Neuron (in vitro differentiated cells): ENCODE measurements around the gene ARRDC4.

Experiments
- H2AFZ ChIP-seq: one replicate; pipeline ENCODE4 v1.6.1; 2013; ENCODE audit warnings: low read depth, mild to moderate bottlenecking, inconsistent platforms, low read length, moderate library complexity
- H3K27me3 ChIP-seq: one replicate; pipeline ENCODE4 v1.6.1; 2013; ENCODE audit warnings: low read length; ENCODE audit not compliant: insufficient read depth
- H3K36me3 ChIP-seq: one replicate; pipeline ENCODE4 v1.6.1; 2013; ENCODE audit warnings: low read length; ENCODE audit not compliant: insufficient read depth
- H3K4me1 ChIP-seq: one replicate; pipeline ENCODE4 v1.6.1; 2013; ENCODE audit warnings: low read length; ENCODE audit not compliant: insufficient read depth
- H3K4me3 ChIP-seq: 2 replicates; pipeline ENCODE4 v1.5.1; 2013; ENCODE audit warnings: mild to moderate bottlenecking, low read length, moderate library complexity
- H3K9me3 ChIP-seq: one replicate; pipeline ENCODE4 v1.6.1; 2013; ENCODE audit warnings: low read length

The ARRDC4 gene

GRCh38 chr15:97993310-97993738 lies 32.8 kb downstream of the ARRDC4 start:
- Histone ChIP-seq H2AFZ (no peak overlapping the region), H3K27me3 (no peaks in the 10 kb centered on the region), H3K4me1 (no peaks in the 10 kb centered on the region), H3K4me3 (no peak overlapping the region), H3K36me3 (no peaks in the 10 kb centered on the region), H3K9me3 (no peaks in the 10 kb centered on the region)

GRCh38 chr15:97994236-97994635 lies 33.7 kb downstream of the ARRDC4 start:
- Histone ChIP-seq H3K36me3 (no peaks in the 10 kb centered on the region), H2AFZ (no peak overlapping the region), H3K27me3 (no peaks in the 10 kb centered on the region), H3K4me1 (no peaks in the 10 kb centered on the region), H3K4me3 (no peak overlapping the region), H3K9me3 (no peaks in the 10 kb centered on the region)

GRCh38 chr15:97995192-97995591 lies 34.7 kb downstream of the ARRDC4 start:
- Histone ChIP-seq H2AFZ (no peak overlapping the region), H3K36me3 (no peaks in the 10 kb centered on the region)

GRCh38 chr15:97995881-97996603 lies 35.5 kb downstream of the ARRDC4 start:
- Histone ChIP-seq H3K36me3 (no peaks in the 10 kb centered on the region), H3K27me3 (no peaks in the 10 kb centered on the region), H3K9me3 (no peaks in the 10 kb centered on the region), H2AFZ (no peak overlapping the region), H3K4me1 (no peaks in the 10 kb centered on the region), H3K4me3 (no peak overlapping the region)

More at GRCh38 chr15:97995192-97995591, 34.7 kb downstream of the ARRDC4 start:
- Histone ChIP-seq H3K4me3 (no peak overlapping the region), H3K4me1 (no peaks in the 10 kb centered on the region), H3K9me3 (no peaks in the 10 kb centered on the region), H3K27me3 (no peaks in the 10 kb centered on the region)

- H2AFZ ChIP-seq, result no peak overlapping the region
- H3K4me3 ChIP-seq, result no peak overlapping the region
- H3K9me3 ChIP-seq, result no peaks in the 10 kb centered on the region
- H3K4me1 ChIP-seq, result no peaks in the 10 kb centered on the region
- no peaks in the 10 kb centered on the region for H3K36me3 ChIP-seq
- no peaks in the 10 kb centered on the region for H3K27me3 ChIP-seq
Observed at GRCh38 chr15:97998307-97999071, 38.0 kb downstream of the ARRDC4 start.

- Histone ChIP-seq H3K4me1 (no peaks in the 10 kb centered on the region), H2AFZ (no peak overlapping the region), H3K4me3 (no peak overlapping the region), H3K36me3 (no peaks in the 10 kb centered on the region), H3K27me3 (peaks cover 2% of the 10 kb centered on the region), H3K9me3 (no peaks in the 10 kb centered on the region)
Observed at GRCh38 chr15:98000249-98001203, 40.0 kb downstream of the ARRDC4 start.

- Histone ChIP-seq H2AFZ (no peak overlapping the region), H3K9me3 (no peaks in the 10 kb centered on the region), H3K27me3 (peaks cover 2% of the 10 kb centered on the region), H3K4me1 (no peaks in the 10 kb centered on the region), H3K4me3 (no peak overlapping the region), H3K36me3 (no peaks in the 10 kb centered on the region)
Observed at GRCh38 chr15:98001663-98002194, 41.2 kb downstream of the ARRDC4 start.

- no peak overlapping the region for H2AFZ ChIP-seq
- peaks cover 2% of the 10 kb centered on the region for H3K27me3 ChIP-seq
- no peak overlapping the region for H3K4me3 ChIP-seq
- no peaks in the 10 kb centered on the region for H3K9me3 ChIP-seq
- H3K36me3 ChIP-seq, result no peaks in the 10 kb centered on the region
- H3K4me1 ChIP-seq, result no peaks in the 10 kb centered on the region
Observed at GRCh38 chr15:98002419-98002818, 41.9 kb downstream of the ARRDC4 start.

- Histone ChIP-seq H3K9me3 (no peaks in the 10 kb centered on the region), H2AFZ (no peak overlapping the region), H3K4me1 (no peaks in the 10 kb centered on the region), H3K27me3 (peaks cover 2% of the 10 kb centered on the region), H3K4me3 (no peak overlapping the region), H3K36me3 (no peaks in the 10 kb centered on the region)
Observed at GRCh38 chr15:98002866-98003265, 42.4 kb downstream of the ARRDC4 start.

GRCh38 chr15:98003518-98003917 lies 43.0 kb downstream of the ARRDC4 start:
- Histone ChIP-seq H3K4me1 (no peaks in the 10 kb centered on the region), H3K36me3 (no peaks in the 10 kb centered on the region), H3K4me3 (no peak overlapping the region), H3K9me3 (no peaks in the 10 kb centered on the region), H3K27me3 (peaks cover 2% of the 10 kb centered on the region), H2AFZ (no peak overlapping the region)

GRCh38 chr15:98003996-98004395 lies 43.5 kb downstream of the ARRDC4 start:
- no peaks in the 10 kb centered on the region for H3K4me1 ChIP-seq
- no peak overlapping the region for H3K4me3 ChIP-seq
- H3K9me3 ChIP-seq, result no peaks in the 10 kb centered on the region
- no peak overlapping the region for H2AFZ ChIP-seq
- H3K27me3 ChIP-seq, result peaks cover 2% of the 10 kb centered on the region
- H3K36me3 ChIP-seq, result no peaks in the 10 kb centered on the region

- Histone ChIP-seq H3K36me3 (no peaks in the 10 kb centered on the region), H3K4me1 (no peaks in the 10 kb centered on the region), H3K27me3 (peaks cover 2% of the 10 kb centered on the region), H3K9me3 (no peaks in the 10 kb centered on the region), H3K4me3 (no peak overlapping the region), H2AFZ (no peak overlapping the region)
Observed at GRCh38 chr15:98005659-98006058, 45.2 kb downstream of the ARRDC4 start.
